Lower leg skin (tissue), 3 donors: Measurements from ENCODE around the gene TTC1.

Experiments
- POLR2A ChIP-seq, 2 donors: fragments of 450-650 bp; IDR thresholded peaks; one replicate each; pipeline ENCODE4 v1.6.1; 2016 to 2017; ENCODE audit warnings: antibody characterized with exemption in 2 of 2, mild to moderate bottlenecking in 1 of 2, moderate library complexity in 1 of 2
- TF ChIP-seq, protein P1 (sequence below), 3 donors: fragments of 450-650 bp; IDR thresholded peaks; one replicate each; pipeline ENCODE4 v1.5.1; 2016; ENCODE audit warnings: antibody characterized with exemption in 3 of 3, mild to moderate bottlenecking in 3 of 3, moderate library complexity in 2 of 3

DNA sequence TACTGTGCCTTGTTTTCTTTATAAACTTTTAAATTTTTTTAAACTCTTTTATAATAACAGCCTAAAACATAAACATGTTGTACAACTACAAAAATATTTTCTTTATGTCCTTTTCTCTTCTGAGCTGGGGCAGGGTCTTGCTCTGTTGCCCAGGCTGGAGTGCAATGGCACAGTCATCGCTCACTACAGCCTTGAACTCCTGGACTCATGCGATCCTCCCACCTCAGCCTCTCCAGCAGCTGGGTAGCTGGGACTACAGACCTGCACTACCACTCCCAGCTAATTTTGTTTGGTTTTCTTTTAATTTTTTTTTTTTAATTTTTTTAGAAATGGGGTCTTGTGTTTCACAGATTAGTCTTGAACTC, 31.5 kb downstream of the TTC1 start:
- TF ChIP-seq, protein P1, sequence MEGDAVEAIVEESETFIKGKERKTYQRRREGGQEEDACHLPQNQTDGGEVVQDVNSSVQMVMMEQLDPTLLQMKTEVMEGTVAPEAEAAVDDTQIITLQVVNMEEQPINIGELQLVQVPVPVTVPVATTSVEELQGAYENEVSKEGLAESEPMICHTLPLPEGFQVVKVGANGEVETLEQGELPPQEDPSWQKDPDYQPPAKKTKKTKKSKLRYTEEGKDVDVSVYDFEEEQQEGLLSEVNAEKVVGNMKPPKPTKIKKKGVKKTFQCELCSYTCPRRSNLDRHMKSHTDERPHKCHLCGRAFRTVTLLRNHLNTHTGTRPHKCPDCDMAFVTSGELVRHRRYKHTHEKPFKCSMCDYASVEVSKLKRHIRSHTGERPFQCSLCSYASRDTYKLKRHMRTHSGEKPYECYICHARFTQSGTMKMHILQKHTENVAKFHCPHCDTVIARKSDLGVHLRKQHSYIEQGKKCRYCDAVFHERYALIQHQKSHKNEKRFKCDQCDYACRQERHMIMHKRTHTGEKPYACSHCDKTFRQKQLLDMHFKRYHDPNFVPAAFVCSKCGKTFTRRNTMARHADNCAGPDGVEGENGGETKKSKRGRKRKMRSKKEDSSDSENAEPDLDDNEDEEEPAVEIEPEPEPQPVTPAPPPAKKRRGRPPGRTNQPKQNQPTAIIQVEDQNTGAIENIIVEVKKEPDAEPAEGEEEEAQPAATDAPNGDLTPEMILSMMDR (IDR thresholded peaks at IDR 0.05) = no peak
- TF ChIP-seq POLR2A (IDR thresholded peaks at IDR 0.05) = no peak
